SK-N-SH (cell line): ENCODE results near the gene PGAP3. TPM values are rescaled to one million over a fixed set of nuclear protein-coding genes. Genes with fewer than 3 reads are reported as not detected.
"Not testable (repeated sequence)": the region's sequence is repeated elsewhere in the genome, so short reads cannot be mapped to it uniquely, and the experiment has no call there.

Experiments used
- CTCF ChIA-PET: fragments of 300-600, 350-600 bp; formaldehyde crosslinking; extraction: SDS; loops from one replicate; lab custom pipeline; 2021; lab: Yijun Ruan, JAX
- POLR2A ChIA-PET: fragments of 350-600 bp; sonication (Branson Sonifier 250); formaldehyde crosslinking; extraction: SDS; loops from one replicate; lab custom pipeline; 2020; ENCODE audit warnings: antibody characterized with exemption, inconsistent platforms; lab: Yijun Ruan, JAX
- DNase-seq: peaks from one replicate; pipeline ENCODE4 v3.0.0; 2012
- H2AFZ ChIP-seq: fragments of 200-600 bp; sonication (generic); 2 replicates; pipeline ENCODE4 v1.8.1; 2016; ENCODE audit warnings: antibody characterized with exemption, mild to moderate bottlenecking, low read depth
- H3F3A ChIP-seq: fragments of 200-600 bp; sonication (generic); replicated peaks from 2 replicates; pipeline ENCODE3; 2016; ENCODE audit warnings: antibody characterized with exemption, mild to moderate bottlenecking; ENCODE audit not compliant: insufficient read depth
- H3K27ac ChIP-seq, 2 experiments: fragments of 200-500 bp in 1 of 2; fragments of 200-600 bp in 1 of 2; sonication (Bioruptor generic) in 1 of 2; sonication (generic), shearing (Covaris generic) in 1 of 2; 2 replicates each; pipeline versions ENCODE4 v1.5.1 to v1.6.1; 2014 to 2016; ENCODE audit warnings: low read depth in 2 of 2, inconsistent platforms in 1 of 2, low read length in 1 of 2, mild to moderate bottlenecking in 1 of 2, mixed read lengths in 1 of 2
- H3K27me3 ChIP-seq: fragments of 200-600 bp; sonication (generic), shearing (Covaris generic); 2 replicates; pipeline ENCODE4 v1.6.1; 2016; ENCODE audit warnings: mixed run types; ENCODE audit not compliant: insufficient read depth
- H3K36me3 ChIP-seq, 2 experiments: fragments of 200-500 bp in 1 of 2; fragments of 200-600 bp in 1 of 2; sonication (Bioruptor generic) in 1 of 2; sonication (generic) in 1 of 2; replicated peaks in 1 of 2; 2 replicates each; pipeline versions ENCODE3 to v1.5.1; 2014 to 2016; ENCODE audit warnings: low read length in 1 of 2, mild to moderate bottlenecking in 1 of 2; ENCODE audit not compliant: insufficient read depth in 2 of 2, control insufficient read depth in 1 of 2
- H3K4me1 ChIP-seq, 2 experiments: fragments of 200-500 bp in 1 of 2; fragments of 200-600 bp in 1 of 2; sonication (Bioruptor generic) in 1 of 2; sonication (generic), shearing (Covaris generic) in 1 of 2; 2 replicates each; pipeline versions ENCODE4 v1.5.1 to v1.6.1; 2014 to 2016; ENCODE audit warnings: low read depth in 1 of 2, low read length in 1 of 2, mixed run types in 1 of 2; ENCODE audit not compliant: insufficient read depth in 2 of 2, control insufficient read depth in 1 of 2
- H3K4me2 ChIP-seq: fragments of 200-600 bp; sonication (generic), shearing (Covaris generic); 2 replicates; pipeline ENCODE4 v1.6.1; 2017; ENCODE audit warnings: mixed run types
- H3K4me3 ChIP-seq, 2 experiments: fragments of 200-500 bp in 1 of 2; fragments of 200-600 bp in 1 of 2; sonication (Bioruptor generic) in 1 of 2; sonication (generic), shearing (Covaris generic) in 1 of 2; 2 replicates each; pipeline versions ENCODE4 v1.5.1 to v1.8.1; 2014 to 2016; ENCODE audit warnings: low read depth in 2 of 2, inconsistent platforms in 1 of 2, low read length in 1 of 2, mild to moderate bottlenecking in 1 of 2, mixed read lengths in 1 of 2, moderate library complexity in 1 of 2
- H3K79me2 ChIP-seq: fragments of 200-600 bp; sonication (generic); 2 replicates; pipeline ENCODE4 v1.8.1; 2017; ENCODE audit warnings: mild to moderate bottlenecking; ENCODE audit not compliant: insufficient read depth
- H3K9ac ChIP-seq: fragments of 200-600 bp; sonication (generic); 2 replicates; pipeline ENCODE4 v1.6.1; 2017; ENCODE audit warnings: mixed run types
- H3K9me2 ChIP-seq: fragments of 200-600 bp; sonication (generic); 2 replicates; pipeline ENCODE4 v1.6.1; 2017; ENCODE audit warnings: mixed run types
- H3K9me3 ChIP-seq: fragments of 200-600 bp; sonication (generic); 2 replicates; pipeline ENCODE4 v1.6.1; 2017; ENCODE audit warnings: mixed run types, mild to moderate bottlenecking, moderate library complexity
- H4K20me1 ChIP-seq: fragments of 200-600 bp; sonication (generic); 2 replicates; pipeline ENCODE4 v1.6.1; 2017; ENCODE audit warnings: mild to moderate bottlenecking, mixed run types; ENCODE audit not compliant: insufficient read depth
- EZH2phosphoT487 ChIP-seq: fragments of 200-600 bp; sonication (generic); IDR thresholded peaks from 2 replicates; pipeline ENCODE4 v1.6.1; 2017; ENCODE audit warnings: low read depth, mixed run types, mild to moderate bottlenecking, antibody characterized with exemption, moderate library complexity, borderline replicate concordance
- FOXJ3 ChIP-seq: sonication (generic); formaldehyde crosslinking; IDR thresholded peaks from 2 replicates; pipeline ENCODE4 v1.5.1; 2020; ENCODE audit warnings: mild to moderate bottlenecking, missing genetic modification reagents
- GATA2 ChIP-seq: sonication (generic); formaldehyde crosslinking; IDR thresholded peaks from 2 replicates; pipeline ENCODE4 v1.5.0; 2020; ENCODE audit warnings: mild to moderate bottlenecking, missing genetic modification reagents
- MEF2A ChIP-seq: IDR thresholded peaks from 2 replicates; pipeline ENCODE4 v1.4.0; 2012; ENCODE audit warnings: low read depth, borderline replicate concordance
- NRF1 ChIP-seq: IDR thresholded peaks from 2 replicates; pipeline ENCODE4 v1.6.1; 2012; ENCODE audit warnings: low read depth, mild to moderate bottlenecking, low read length
- RAD21 ChIP-seq: IDR thresholded peaks from 2 replicates; pipeline ENCODE4 v1.6.1; 2012; ENCODE audit warnings: mild to moderate bottlenecking, low read length
- RFX5 ChIP-seq: IDR thresholded peaks from 2 replicates; pipeline ENCODE4 v1.6.1; 2012; ENCODE audit warnings: mild to moderate bottlenecking, improper control_type of control experiment, low read length
- WGBS: methylation state at CpG from one replicate; pipeline ENCODE4 v1.1.6; 2017; ENCODE audit warnings: low lambda C conversion rate; 5-methylcytosine and 5-hydroxymethylcytosine counted together
- polyA plus RNA-seq, 3 experiments: library from polyadenylated mRNA; depleted of rRNA; stranded (reverse); fragments of >200 nt; gene quantifications; 2 replicates each; pipeline ENCODE4 v1.2.3, GENCODE V29; 2012
- TF ChIP-seq, protein P1 (sequence below): IDR thresholded peaks from 2 replicates; pipeline ENCODE4; 2012
- TF ChIP-seq, protein P2 (sequence below): IDR thresholded peaks from 2 replicates; pipeline ENCODE4 v1.6.1; 2012; ENCODE audit warnings: mild to moderate bottlenecking, low read depth, low read length, moderate library complexity
- TF ChIP-seq, protein P3 (sequence below): fragments of 200-600 bp; sonication (generic); IDR thresholded peaks from 2 replicates; pipeline ENCODE4 v1.6.1; 2017; ENCODE audit warnings: antibody characterized with exemption, mild to moderate bottlenecking, moderate library complexity

Gene PGAP3
- polyA plus RNA-seq, 1 of the 3 experiments (the other 2 are of a cell fraction) = 20.9 TPM

DNA sequence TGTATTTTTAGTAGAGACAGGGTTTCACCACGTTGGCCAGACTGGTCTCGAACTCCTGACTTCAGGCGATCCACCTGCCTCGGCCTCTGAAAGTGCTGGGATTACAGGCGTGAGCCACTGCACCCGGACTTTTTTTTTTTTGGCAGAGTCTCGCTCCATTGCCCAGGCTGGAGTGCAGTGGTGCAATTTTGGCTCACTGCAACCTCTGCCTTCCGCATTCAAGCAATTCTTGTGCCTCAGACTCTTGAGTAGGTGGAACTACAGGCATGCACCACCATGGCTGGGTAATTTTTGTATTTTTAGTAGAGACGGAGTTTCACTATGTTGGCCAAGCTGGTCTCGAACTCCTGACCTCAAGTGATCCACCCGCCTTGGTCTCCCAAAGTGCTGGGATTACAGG, 23.2 kb upstream of the PGAP3 start:
- not testable (repeated sequence) for H4K20me1 ChIP-seq, H3K9ac ChIP-seq, H3K4me1 ChIP-seq, H3K27ac ChIP-seq, DNase-seq, H3K36me3 ChIP-seq, H3K79me2 ChIP-seq, H3K9me3 ChIP-seq, H3K4me2 ChIP-seq, H3K27me3 ChIP-seq, H3F3A ChIP-seq, H3K4me3 ChIP-seq, H2AFZ ChIP-seq, H3K9me2 ChIP-seq
- WGBS = 63% methylated on average over 11 of the region's 11 CpGs
- ChIA-PET CTCF (interaction anchor here (1.0 to 1.6 kb wide), 3 partner anchors 7 to 42 kb away, joined by 3 to 7 read pairs (median 4); partner anchors contain the start of genes MIEN1 and PNMT), POLR2A (interaction anchor here (1.6 kb wide), 1 partner anchor 18 kb away, joined by 3 read pairs; no protein-coding TSS in a partner anchor)

DNA sequence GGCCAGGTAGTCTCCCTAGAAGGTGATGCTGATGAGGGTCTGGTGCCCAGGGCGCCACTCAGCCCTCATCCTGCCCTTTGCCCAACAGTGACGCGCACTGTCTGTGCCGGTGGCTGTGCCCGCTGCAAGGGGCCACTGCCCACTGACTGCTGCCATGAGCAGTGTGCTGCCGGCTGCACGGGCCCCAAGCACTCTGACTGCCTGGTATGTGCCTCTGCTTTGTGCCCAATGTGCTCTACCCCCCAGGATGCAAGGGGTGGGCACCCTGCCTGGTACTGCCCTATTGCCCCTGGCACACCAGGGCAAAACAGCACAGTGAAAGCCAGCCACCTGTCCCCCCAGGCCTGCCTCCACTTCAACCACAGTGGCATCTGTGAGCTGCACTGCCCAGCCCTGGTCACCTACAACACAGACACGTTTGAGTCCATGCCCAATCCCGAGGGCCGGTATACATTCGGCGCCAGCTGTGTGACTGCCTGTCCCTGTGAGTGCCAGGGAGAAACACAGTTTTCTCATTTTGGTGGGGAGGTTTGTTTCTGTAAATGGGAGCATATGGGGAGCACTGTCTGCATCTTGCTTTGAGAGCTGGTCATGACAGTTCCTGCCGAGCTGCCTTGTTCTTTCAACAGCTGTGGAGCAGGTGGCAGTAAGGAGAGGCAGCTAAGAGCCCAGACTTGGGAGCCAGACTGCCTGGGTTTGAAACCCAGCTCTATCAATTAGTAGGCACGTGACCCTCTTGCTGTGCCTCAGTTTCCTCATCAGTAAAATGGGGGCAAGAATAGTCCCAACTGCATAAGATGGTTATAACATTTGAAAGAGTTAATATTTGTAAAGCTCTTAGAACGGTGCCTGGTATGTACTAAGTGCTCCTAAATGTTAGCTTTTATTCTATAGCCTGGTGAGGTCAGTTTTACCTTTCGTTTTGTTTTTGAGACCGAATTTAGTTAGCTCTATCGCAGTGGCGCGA, 22.4 kb upstream of the PGAP3 start:
- no peak for TF ChIP-seq EZH2phosphoT487
- TF ChIP-seq, protein P1, sequence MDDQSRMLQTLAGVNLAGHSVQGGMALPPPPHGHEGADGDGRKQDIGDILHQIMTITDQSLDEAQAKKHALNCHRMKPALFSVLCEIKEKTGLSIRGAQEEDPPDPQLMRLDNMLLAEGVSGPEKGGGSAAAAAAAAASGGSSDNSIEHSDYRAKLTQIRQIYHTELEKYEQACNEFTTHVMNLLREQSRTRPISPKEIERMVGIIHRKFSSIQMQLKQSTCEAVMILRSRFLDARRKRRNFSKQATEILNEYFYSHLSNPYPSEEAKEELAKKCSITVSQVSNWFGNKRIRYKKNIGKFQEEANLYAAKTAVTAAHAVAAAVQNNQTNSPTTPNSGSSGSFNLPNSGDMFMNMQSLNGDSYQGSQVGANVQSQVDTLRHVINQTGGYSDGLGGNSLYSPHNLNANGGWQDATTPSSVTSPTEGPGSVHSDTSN = no peak
- no peak for TF ChIP-seq FOXJ3 (CRISPR knock-in tag)
- no peak for TF ChIP-seq RAD21
- TF ChIP-seq GATA2 = no peak
- no peak for TF ChIP-seq MEF2A
- Histone ChIP-seq H2AFZ (no peak overlapping the region), H3K27me3 (no peaks in the 10 kb centered on the region; the same call in 1 of the 2 replicates), H4K20me1 (no peaks in the 10 kb centered on the region), H3K9me2 (no peaks in the 10 kb centered on the region), H3K4me3 (no peak overlapping the region), H3K79me2 (no peaks in the 10 kb centered on the region), H3K4me2 (no peak overlapping the region), H3K27ac (no peak overlapping the region), H3F3A (no peaks in the 10 kb centered on the region), H3K9me3 (no peaks in the 10 kb centered on the region), H3K9ac (no peak overlapping the region), H3K4me1 (no peaks in the 10 kb centered on the region), H3K36me3 (no peaks in the 10 kb centered on the region)
- DNase-seq = no peak
- POLR2A ChIA-PET = interaction anchor here (1.6 kb wide), 1 partner anchor 19 kb away, joined by 3 read pairs; no protein-coding TSS in a partner anchor
- CTCF ChIA-PET = interaction anchor here (1.0 to 1.6 kb wide), 3 partner anchors 8 to 42 kb away, joined by 3 to 7 read pairs (median 4); partner anchors contain the start of genes MIEN1 and PNMT
- 78% methylated on average over 18 of the region's 20 CpGs for WGBS

DNA sequence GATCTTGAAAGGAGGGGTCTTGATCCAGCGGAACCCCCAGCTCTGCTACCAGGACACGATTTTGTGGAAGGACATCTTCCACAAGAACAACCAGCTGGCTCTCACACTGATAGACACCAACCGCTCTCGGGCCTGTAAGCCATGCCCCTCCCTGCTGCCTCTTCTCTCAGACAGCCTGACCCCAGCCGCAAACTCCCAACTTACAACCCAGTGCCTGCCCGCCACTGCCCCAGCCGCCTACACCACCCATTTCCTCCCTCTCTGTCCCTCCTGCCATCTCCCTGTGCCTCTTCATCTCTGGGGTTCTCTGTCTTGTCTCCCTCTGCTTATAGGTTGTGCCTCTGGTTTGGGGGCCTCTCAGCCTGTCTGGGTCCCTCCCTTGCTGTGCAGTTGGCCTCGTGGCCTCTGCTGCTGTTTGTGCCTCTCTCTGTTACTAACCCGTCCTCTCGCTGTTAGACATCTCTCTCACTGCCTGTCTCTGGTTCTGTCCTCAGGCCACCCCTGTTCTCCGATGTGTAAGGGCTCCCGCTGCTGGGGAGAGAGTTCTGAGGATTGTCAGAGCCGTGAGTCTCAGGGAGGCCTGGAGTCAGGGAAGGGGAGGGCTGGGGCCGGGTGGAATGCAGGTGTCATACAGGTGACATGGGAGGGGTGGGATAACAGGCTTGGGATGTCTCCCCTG, 21.6 kb upstream of the PGAP3 start:
- 76% methylated on average over 12 of the region's 14 CpGs for WGBS
- ChIA-PET CTCF (interaction anchor here (0.8 to 1.6 kb wide), 3 partner anchors 41 to 88 kb away, joined by 3 to 5 read pairs (median 4); partner anchors contain the start of gene PNMT), POLR2A (no interaction called here)
- no peak overlapping the region for H3K4me2 ChIP-seq
- H3K9ac ChIP-seq = no peak overlapping the region
- H3F3A ChIP-seq = no peaks in the 10 kb centered on the region
- H3K4me1 ChIP-seq = no peaks in the 10 kb centered on the region
- no peaks in the 10 kb centered on the region for H3K36me3 ChIP-seq
- no peaks in the 10 kb centered on the region for H3K9me2 ChIP-seq
- no peak overlapping the region for H3K27ac ChIP-seq
- H3K79me2 ChIP-seq = no peaks in the 10 kb centered on the region
- no peaks in the 10 kb centered on the region for H4K20me1 ChIP-seq
- TF ChIP-seq EZH2phosphoT487 (no peak), NRF1 (no peak), RFX5 (no peak), FOXJ3 (CRISPR knock-in tag) (no peak)
- TF ChIP-seq, protein P2, sequence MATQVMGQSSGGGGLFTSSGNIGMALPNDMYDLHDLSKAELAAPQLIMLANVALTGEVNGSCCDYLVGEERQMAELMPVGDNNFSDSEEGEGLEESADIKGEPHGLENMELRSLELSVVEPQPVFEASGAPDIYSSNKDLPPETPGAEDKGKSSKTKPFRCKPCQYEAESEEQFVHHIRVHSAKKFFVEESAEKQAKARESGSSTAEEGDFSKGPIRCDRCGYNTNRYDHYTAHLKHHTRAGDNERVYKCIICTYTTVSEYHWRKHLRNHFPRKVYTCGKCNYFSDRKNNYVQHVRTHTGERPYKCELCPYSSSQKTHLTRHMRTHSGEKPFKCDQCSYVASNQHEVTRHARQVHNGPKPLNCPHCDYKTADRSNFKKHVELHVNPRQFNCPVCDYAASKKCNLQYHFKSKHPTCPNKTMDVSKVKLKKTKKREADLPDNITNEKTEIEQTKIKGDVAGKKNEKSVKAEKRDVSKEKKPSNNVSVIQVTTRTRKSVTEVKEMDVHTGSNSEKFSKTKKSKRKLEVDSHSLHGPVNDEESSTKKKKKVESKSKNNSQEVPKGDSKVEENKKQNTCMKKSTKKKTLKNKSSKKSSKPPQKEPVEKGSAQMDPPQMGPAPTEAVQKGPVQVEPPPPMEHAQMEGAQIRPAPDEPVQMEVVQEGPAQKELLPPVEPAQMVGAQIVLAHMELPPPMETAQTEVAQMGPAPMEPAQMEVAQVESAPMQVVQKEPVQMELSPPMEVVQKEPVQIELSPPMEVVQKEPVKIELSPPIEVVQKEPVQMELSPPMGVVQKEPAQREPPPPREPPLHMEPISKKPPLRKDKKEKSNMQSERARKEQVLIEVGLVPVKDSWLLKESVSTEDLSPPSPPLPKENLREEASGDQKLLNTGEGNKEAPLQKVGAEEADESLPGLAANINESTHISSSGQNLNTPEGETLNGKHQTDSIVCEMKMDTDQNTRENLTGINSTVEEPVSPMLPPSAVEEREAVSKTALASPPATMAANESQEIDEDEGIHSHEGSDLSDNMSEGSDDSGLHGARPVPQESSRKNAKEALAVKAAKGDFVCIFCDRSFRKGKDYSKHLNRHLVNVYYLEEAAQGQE = no peak
- TF ChIP-seq, protein P3, sequence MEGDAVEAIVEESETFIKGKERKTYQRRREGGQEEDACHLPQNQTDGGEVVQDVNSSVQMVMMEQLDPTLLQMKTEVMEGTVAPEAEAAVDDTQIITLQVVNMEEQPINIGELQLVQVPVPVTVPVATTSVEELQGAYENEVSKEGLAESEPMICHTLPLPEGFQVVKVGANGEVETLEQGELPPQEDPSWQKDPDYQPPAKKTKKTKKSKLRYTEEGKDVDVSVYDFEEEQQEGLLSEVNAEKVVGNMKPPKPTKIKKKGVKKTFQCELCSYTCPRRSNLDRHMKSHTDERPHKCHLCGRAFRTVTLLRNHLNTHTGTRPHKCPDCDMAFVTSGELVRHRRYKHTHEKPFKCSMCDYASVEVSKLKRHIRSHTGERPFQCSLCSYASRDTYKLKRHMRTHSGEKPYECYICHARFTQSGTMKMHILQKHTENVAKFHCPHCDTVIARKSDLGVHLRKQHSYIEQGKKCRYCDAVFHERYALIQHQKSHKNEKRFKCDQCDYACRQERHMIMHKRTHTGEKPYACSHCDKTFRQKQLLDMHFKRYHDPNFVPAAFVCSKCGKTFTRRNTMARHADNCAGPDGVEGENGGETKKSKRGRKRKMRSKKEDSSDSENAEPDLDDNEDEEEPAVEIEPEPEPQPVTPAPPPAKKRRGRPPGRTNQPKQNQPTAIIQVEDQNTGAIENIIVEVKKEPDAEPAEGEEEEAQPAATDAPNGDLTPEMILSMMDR = no peak
- no peak overlapping the region for H2AFZ ChIP-seq
- H3K4me3 ChIP-seq = no peak overlapping the region
- no peak for DNase-seq
- no peaks in the 10 kb centered on the region for H3K9me3 ChIP-seq
- no peaks in the 10 kb centered on the region; the same call in 1 of the 2 replicates for H3K27me3 ChIP-seq
